HCT116 (cell line): Measurements from ENCODE around the gene SLC35F3.
A peak's percentile ranks its signal among the peaks of the same experiment; 100 is the strongest.

ENCODE experiments used
- EZH2phosphoT487 ChIP-seq: fragments of 200-600 bp; IDR thresholded peaks from 2 replicates; pipeline ENCODE4 v1.6.1; 2018; ENCODE audit warnings: antibody characterized with exemption, borderline replicate concordance
- POLR2A ChIP-seq: IDR thresholded peaks from 2 replicates; pipeline ENCODE4 v1.7.0; 2011; ENCODE audit warnings: borderline replicate concordance; ENCODE audit not compliant: insufficient read depth, insufficient read length; ENCODE audit errors: extremely low read depth
- RAD21 ChIP-seq: IDR thresholded peaks from 2 replicates; pipeline ENCODE4 v1.6.1; 2012; ENCODE audit warnings: low read depth, mild to moderate bottlenecking
- SIN3A ChIP-seq: IDR thresholded peaks from 2 replicates; pipeline ENCODE4 v1.6.1; 2012; ENCODE audit warnings: low read depth
- SP1 ChIP-seq: IDR thresholded peaks from 2 replicates; pipeline ENCODE4 v1.6.1; 2012; ENCODE audit warnings: low read depth
- TF ChIP-seq, protein P1 (sequence below): IDR thresholded peaks from 2 replicates; pipeline ENCODE4 v1.6.1; 2012
- TF ChIP-seq, protein P2 (sequence below), 3 experiments: fragments of 200-600 bp in 1 of 3; sonication (generic) in 1 of 3; IDR thresholded peaks in 2 of 3; conservative IDR thresholded peaks in 1 of 3; 2 replicates each; pipeline ENCODE4 v1.5.1; 2012 to 2017; ENCODE audit warnings: low read depth in 2 of 3, low read length in 2 of 3, antibody characterized with exemption in 1 of 3, borderline replicate concordance in 1 of 3, control low read depth in 1 of 3, mild to moderate bottlenecking in 1 of 3, mixed read lengths in 1 of 3, mixed run types in 1 of 3, moderate library complexity in 1 of 3; ENCODE audit not compliant: insufficient read depth in 1 of 3
- TF ChIP-seq, protein P3 (sequence below): IDR thresholded peaks from 2 replicates; pipeline ENCODE4 v1.6.1; 2012; ENCODE audit warnings: low read depth

DNA sequence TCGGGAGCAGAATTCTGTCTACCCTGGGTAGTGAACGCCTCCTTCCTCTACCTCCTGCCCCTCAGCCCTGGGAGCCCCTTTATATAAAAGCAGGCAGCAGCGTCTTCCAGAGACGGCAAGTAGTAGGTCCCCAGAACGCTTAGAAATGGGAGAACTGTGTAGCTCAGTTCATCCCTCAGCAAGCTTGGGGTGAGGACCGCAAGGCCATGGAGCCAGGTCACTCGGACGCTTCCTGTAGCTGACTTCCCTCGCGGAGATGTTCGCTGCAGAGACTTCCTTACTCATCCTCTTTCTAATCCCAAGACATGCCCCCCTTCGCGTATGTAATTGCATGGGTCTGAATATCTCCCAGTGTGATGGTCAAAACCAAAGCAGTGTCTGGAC is 327.4 kb downstream of the SLC35F3 start:
- no peak for TF ChIP-seq SIN3A
- TF ChIP-seq, protein P1, sequence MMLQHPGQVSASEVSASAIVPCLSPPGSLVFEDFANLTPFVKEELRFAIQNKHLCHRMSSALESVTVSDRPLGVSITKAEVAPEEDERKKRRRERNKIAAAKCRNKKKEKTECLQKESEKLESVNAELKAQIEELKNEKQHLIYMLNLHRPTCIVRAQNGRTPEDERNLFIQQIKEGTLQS = no peak
- TF ChIP-seq, protein P2, sequence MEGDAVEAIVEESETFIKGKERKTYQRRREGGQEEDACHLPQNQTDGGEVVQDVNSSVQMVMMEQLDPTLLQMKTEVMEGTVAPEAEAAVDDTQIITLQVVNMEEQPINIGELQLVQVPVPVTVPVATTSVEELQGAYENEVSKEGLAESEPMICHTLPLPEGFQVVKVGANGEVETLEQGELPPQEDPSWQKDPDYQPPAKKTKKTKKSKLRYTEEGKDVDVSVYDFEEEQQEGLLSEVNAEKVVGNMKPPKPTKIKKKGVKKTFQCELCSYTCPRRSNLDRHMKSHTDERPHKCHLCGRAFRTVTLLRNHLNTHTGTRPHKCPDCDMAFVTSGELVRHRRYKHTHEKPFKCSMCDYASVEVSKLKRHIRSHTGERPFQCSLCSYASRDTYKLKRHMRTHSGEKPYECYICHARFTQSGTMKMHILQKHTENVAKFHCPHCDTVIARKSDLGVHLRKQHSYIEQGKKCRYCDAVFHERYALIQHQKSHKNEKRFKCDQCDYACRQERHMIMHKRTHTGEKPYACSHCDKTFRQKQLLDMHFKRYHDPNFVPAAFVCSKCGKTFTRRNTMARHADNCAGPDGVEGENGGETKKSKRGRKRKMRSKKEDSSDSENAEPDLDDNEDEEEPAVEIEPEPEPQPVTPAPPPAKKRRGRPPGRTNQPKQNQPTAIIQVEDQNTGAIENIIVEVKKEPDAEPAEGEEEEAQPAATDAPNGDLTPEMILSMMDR (IDR thresholded peaks at IDR 0.05 in 2 of 3, conservative IDR thresholded peaks at IDR 0.05 in 1 of 3; ENCODE audit: borderline replicate concordance in 1 of 3, insufficient read depth in 1 of 3, low read depth in 2 of 3, low read length in 2 of 3) = 0 out of 6 replicates have a peak, but pooled peaks of 1 of the 3 experiments have one; percentile 0
- TF ChIP-seq EZH2phosphoT487 = no peak
- TF ChIP-seq POLR2A = no peak
- TF ChIP-seq RAD21 = no peak
- TF ChIP-seq, protein P3, sequence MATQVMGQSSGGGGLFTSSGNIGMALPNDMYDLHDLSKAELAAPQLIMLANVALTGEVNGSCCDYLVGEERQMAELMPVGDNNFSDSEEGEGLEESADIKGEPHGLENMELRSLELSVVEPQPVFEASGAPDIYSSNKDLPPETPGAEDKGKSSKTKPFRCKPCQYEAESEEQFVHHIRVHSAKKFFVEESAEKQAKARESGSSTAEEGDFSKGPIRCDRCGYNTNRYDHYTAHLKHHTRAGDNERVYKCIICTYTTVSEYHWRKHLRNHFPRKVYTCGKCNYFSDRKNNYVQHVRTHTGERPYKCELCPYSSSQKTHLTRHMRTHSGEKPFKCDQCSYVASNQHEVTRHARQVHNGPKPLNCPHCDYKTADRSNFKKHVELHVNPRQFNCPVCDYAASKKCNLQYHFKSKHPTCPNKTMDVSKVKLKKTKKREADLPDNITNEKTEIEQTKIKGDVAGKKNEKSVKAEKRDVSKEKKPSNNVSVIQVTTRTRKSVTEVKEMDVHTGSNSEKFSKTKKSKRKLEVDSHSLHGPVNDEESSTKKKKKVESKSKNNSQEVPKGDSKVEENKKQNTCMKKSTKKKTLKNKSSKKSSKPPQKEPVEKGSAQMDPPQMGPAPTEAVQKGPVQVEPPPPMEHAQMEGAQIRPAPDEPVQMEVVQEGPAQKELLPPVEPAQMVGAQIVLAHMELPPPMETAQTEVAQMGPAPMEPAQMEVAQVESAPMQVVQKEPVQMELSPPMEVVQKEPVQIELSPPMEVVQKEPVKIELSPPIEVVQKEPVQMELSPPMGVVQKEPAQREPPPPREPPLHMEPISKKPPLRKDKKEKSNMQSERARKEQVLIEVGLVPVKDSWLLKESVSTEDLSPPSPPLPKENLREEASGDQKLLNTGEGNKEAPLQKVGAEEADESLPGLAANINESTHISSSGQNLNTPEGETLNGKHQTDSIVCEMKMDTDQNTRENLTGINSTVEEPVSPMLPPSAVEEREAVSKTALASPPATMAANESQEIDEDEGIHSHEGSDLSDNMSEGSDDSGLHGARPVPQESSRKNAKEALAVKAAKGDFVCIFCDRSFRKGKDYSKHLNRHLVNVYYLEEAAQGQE = no peak
- no peak for TF ChIP-seq SP1
